Liver (tissue), 9 donors: ENCODE measurements around the gene NTM. TPM values are rescaled to one million over a fixed set of nuclear protein-coding genes. Genes with fewer than 3 reads are reported as not detected.

Experiments used
- DNase-seq: peaks from one replicate; pipeline ENCODE4 v3.0.0-alpha.2; 2017; ENCODE audit warnings: low spot score
- H3K27ac ChIP-seq, 2 donors: one replicate each; pipeline ENCODE4 v1.7.0; 2013; ENCODE audit warnings: inconsistent platforms in 2 of 2, low read length in 2 of 2, control low read depth in 1 of 2, low read depth in 1 of 2, mild to moderate bottlenecking in 1 of 2
- H3K27me3 ChIP-seq, 4 donors: one replicate each; pipeline versions ENCODE4 v1.6.1 to v1.7.0; 2013; ENCODE audit warnings: low read length in 3 of 4, inconsistent platforms in 1 of 4, mild to moderate bottlenecking in 1 of 4, moderate library complexity in 1 of 4; ENCODE audit not compliant: control insufficient read depth in 4 of 4, insufficient read depth in 4 of 4
- H3K36me3 ChIP-seq, 4 donors: one replicate each; pipeline versions ENCODE4 v1.6.1 to v1.7.0; 2013; ENCODE audit warnings: low read length in 3 of 4, mild to moderate bottlenecking in 3 of 4, low read depth in 1 of 4, moderate library complexity in 1 of 4; ENCODE audit not compliant: control insufficient read depth in 4 of 4, insufficient read depth in 3 of 4
- H3K4me1 ChIP-seq, 4 donors: one replicate each; pipeline versions ENCODE4 v1.6.1 to v1.7.0; 2013; ENCODE audit warnings: low read length in 3 of 4, mild to moderate bottlenecking in 3 of 4, moderate library complexity in 1 of 4; ENCODE audit not compliant: control insufficient read depth in 4 of 4, insufficient read depth in 4 of 4
- H3K4me3 ChIP-seq, 3 donors: one replicate each; pipeline versions ENCODE4 v1.6.1 to v1.7.0; 2013; ENCODE audit warnings: low read length in 3 of 3, control low read depth in 1 of 3, low read depth in 1 of 3, mild to moderate bottlenecking in 1 of 3
- H3K9ac ChIP-seq, 2 donors: one replicate each; pipeline ENCODE4 v1.7.0; 2013; ENCODE audit warnings: low read length in 2 of 2, mild to moderate bottlenecking in 2 of 2, moderate library complexity in 2 of 2, control low read depth in 1 of 2, low read depth in 1 of 2
- H3K9me3 ChIP-seq, 4 donors: one replicate each; pipeline versions ENCODE4 v1.6.1 to v1.7.0; 2013; ENCODE audit warnings: low read length in 3 of 4; ENCODE audit not compliant: control insufficient read depth in 4 of 4
- EGR1 ChIP-seq, 2 donors: IDR thresholded peaks; 2 replicates each; pipeline ENCODE4 v1.6.1; 2016 to 2018; ENCODE audit warnings: antibody characterized with exemption in 2 of 2, low read depth in 2 of 2
- FOXA1 ChIP-seq: IDR thresholded peaks from 2 replicates; pipeline ENCODE4 v1.6.1; 2016; ENCODE audit warnings: antibody characterized with exemption
- FOXA2 ChIP-seq: IDR thresholded peaks from 2 replicates; pipeline ENCODE4 v1.6.1; 2016; ENCODE audit warnings: antibody characterized with exemption
- GABPA ChIP-seq, 2 donors: IDR thresholded peaks in 1 of 2; conservative IDR thresholded peaks in 1 of 2; 2 replicates each; pipeline ENCODE4 v1.6.1; 2016; ENCODE audit warnings: antibody characterized with exemption in 2 of 2, mild to moderate bottlenecking in 1 of 2, moderate library complexity in 1 of 2
- HNF4A ChIP-seq, 2 donors: conservative IDR thresholded peaks; 2 replicates each; pipeline ENCODE4 v1.6.1; 2016; ENCODE audit warnings: antibody characterized with exemption in 2 of 2, mild to moderate bottlenecking in 2 of 2
- HNF4G ChIP-seq: IDR thresholded peaks from 2 replicates; pipeline ENCODE4 v1.6.1; 2016; ENCODE audit warnings: antibody characterized with exemption
- JUND ChIP-seq, 2 donors: IDR thresholded peaks; 2 replicates each; pipeline ENCODE4 v1.6.1; 2016; ENCODE audit warnings: antibody characterized with exemption in 2 of 2
- NR2F2 ChIP-seq: IDR thresholded peaks from 2 replicates; pipeline ENCODE4 v1.6.1; 2016; ENCODE audit warnings: antibody characterized with exemption
- RAD21 ChIP-seq, 2 donors: IDR thresholded peaks; 2 replicates each; pipeline ENCODE4 v1.6.1; 2016; ENCODE audit warnings: antibody characterized with exemption in 2 of 2, mild to moderate bottlenecking in 2 of 2
- RXRA ChIP-seq, 2 donors: IDR thresholded peaks; 2 replicates each; pipeline ENCODE4 v1.6.1; 2017 to 2018; ENCODE audit warnings: antibody characterized with exemption in 2 of 2, mild to moderate bottlenecking in 1 of 2
- SP1 ChIP-seq: IDR thresholded peaks from 2 replicates; pipeline ENCODE4 v1.6.1; 2018; ENCODE audit warnings: antibody characterized with exemption, mild to moderate bottlenecking
- TAF1 ChIP-seq: conservative IDR thresholded peaks from 2 replicates; pipeline ENCODE4 v1.6.1; 2016; ENCODE audit warnings: antibody characterized with exemption, mild to moderate bottlenecking
- YY1 ChIP-seq: IDR thresholded peaks from 2 replicates; pipeline ENCODE4 v1.6.1; 2016; ENCODE audit warnings: antibody characterized with exemption, mild to moderate bottlenecking
- WGBS: extraction: QIAGEN DNeasy Blood & Tissue Kit; methylation state at CpG from one replicate; pipeline ENCODE4 v1.1.7; 2013; 5-methylcytosine and 5-hydroxymethylcytosine counted together
- polyA plus RNA-seq, 2 donors: library from polyadenylated mRNA; stranded (reverse) in 1 of 2; unstranded in 1 of 2; fragments of 200-250 nt in 1 of 2; fragments of >200 nt in 1 of 2; fragmentation: Nextera tagmentation in 1 of 2; extraction: Ambion mirVana in 1 of 2; gene quantifications; one replicate each; pipeline versions ENCODE4 v1.2.1 to v1.2.3, GENCODE V29; 2013 to 2015
- total RNA-seq, 2 donors: library from RNA; depleted of rRNA; stranded (reverse); fragments of >200 nt; gene quantifications; one replicate each; pipeline ENCODE4 v1.2.3, GENCODE V29; 2014
- TF ChIP-seq, protein P1 (sequence below): IDR thresholded peaks from 2 replicates; pipeline ENCODE4 v1.6.1; 2016; ENCODE audit warnings: antibody characterized with exemption, mild to moderate bottlenecking
- TF ChIP-seq, protein P2 (sequence below): IDR thresholded peaks from 2 replicates; pipeline ENCODE4 v1.6.1; 2016; ENCODE audit warnings: antibody characterized with exemption
- TF ChIP-seq, protein P3 (sequence below): IDR thresholded peaks from 2 replicates; pipeline ENCODE4 v1.6.1; 2016; ENCODE audit warnings: antibody characterized with exemption
- TF ChIP-seq, protein P4 (sequence below): fragments of 150-350 bp; IDR thresholded peaks from 2 replicates; pipeline ENCODE4 v1.5.1; 2017; ENCODE audit warnings: improper control_type of control experiment, low read depth, low read length; ENCODE audit not compliant: missing input control
- TF ChIP-seq, protein P5 (sequence below): IDR thresholded peaks from 2 replicates; pipeline ENCODE4 v1.6.1; 2016; ENCODE audit warnings: antibody characterized with exemption
- donor health status: healthy.
- donor health status: healthy.
- donor health status: healthy.
- donor health status: healthy.
- donor health status: healthy.

Gene NTM
- total and polyA plus RNA-seq, 4 donors: 0.08 to 1.1 (median 0.08) TPM; not detected in 1

DNA sequence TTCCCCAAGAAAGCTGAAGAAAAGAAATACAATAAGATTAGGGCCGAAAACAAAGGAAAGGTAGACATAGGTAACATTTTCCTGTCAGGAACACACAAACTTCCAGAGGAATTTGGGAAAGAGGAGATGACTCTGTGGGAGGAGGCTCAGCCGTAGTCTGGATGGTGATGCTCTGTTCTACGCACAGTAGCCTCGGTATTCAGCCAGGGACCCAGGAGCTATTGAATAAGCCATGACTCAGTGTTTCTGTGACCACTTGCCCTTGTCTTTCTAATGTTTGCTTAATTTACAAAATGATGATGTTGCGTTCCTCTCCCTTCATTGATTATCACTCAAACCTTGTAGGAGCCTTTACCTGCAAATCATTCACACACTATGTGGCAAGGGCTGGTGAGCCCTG lies 745.0 kb downstream of the NTM start:
- DNase-seq: no peak
- no peak for TF ChIP-seq FOXA1
- TF ChIP-seq, protein P1, sequence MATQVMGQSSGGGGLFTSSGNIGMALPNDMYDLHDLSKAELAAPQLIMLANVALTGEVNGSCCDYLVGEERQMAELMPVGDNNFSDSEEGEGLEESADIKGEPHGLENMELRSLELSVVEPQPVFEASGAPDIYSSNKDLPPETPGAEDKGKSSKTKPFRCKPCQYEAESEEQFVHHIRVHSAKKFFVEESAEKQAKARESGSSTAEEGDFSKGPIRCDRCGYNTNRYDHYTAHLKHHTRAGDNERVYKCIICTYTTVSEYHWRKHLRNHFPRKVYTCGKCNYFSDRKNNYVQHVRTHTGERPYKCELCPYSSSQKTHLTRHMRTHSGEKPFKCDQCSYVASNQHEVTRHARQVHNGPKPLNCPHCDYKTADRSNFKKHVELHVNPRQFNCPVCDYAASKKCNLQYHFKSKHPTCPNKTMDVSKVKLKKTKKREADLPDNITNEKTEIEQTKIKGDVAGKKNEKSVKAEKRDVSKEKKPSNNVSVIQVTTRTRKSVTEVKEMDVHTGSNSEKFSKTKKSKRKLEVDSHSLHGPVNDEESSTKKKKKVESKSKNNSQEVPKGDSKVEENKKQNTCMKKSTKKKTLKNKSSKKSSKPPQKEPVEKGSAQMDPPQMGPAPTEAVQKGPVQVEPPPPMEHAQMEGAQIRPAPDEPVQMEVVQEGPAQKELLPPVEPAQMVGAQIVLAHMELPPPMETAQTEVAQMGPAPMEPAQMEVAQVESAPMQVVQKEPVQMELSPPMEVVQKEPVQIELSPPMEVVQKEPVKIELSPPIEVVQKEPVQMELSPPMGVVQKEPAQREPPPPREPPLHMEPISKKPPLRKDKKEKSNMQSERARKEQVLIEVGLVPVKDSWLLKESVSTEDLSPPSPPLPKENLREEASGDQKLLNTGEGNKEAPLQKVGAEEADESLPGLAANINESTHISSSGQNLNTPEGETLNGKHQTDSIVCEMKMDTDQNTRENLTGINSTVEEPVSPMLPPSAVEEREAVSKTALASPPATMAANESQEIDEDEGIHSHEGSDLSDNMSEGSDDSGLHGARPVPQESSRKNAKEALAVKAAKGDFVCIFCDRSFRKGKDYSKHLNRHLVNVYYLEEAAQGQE: no peak
- TF ChIP-seq GABPA (IDR thresholded peaks at IDR 0.05 in 1 of 2, conservative IDR thresholded peaks at IDR 0.05 in 1 of 2): no peak
- no peak for TF ChIP-seq HNF4A (conservative IDR thresholded peaks at IDR 0.05)
- TF ChIP-seq RXRA (IDR thresholded peaks at IDR 0.05): no peak
- TF ChIP-seq JUND (IDR thresholded peaks at IDR 0.05): no peak
- TF ChIP-seq, protein P2, sequence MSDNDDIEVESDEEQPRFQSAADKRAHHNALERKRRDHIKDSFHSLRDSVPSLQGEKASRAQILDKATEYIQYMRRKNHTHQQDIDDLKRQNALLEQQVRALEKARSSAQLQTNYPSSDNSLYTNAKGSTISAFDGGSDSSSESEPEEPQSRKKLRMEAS: no peak
- TF ChIP-seq TAF1: no peak
- TF ChIP-seq YY1: no peak
- Histone ChIP-seq H3K4me1 (no peaks in the 10 kb centered on the region), H3K9me3 (no peaks in the 10 kb centered on the region), H3K27ac (no peak overlapping the region), H3K9ac (no peak overlapping the region), H3K27me3 (peaks cover 0 to 6% (median under 1%) of the 10 kb centered on the region in 4 donors), H3K4me3 (no peak overlapping the region), H3K36me3 (no peaks in the 10 kb centered on the region)
- WGBS: 82% methylated on average over 5 of the region's 5 CpGs

DNA sequence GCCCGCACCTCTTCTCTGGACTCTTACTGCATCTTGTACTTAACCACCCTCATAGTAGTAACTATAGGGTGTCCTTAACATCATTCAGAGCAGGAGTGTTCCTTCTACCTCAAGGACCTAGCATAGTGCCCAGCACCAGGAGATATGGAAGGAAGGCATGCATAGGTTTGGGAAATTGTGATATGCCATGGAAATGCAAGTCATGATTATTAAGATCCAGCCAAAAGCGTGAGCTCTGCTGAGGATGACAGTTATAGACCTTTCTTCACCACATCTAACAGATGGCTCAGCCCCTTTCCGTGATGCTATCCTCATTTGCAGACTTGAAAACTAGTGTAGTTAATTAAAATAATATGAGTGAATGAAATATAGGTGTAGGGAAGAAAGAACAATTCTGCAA lies 746.1 kb downstream of the NTM start:
- DNase-seq: no peak
- H3K9me3 ChIP-seq: no peaks in the 10 kb centered on the region
- H3K27me3 ChIP-seq: peaks cover 0 to 6% (median under 1%) of the 10 kb centered on the region in 4 donors
- H3K27ac ChIP-seq: no peak overlapping the region
- no peak overlapping the region for H3K4me3 ChIP-seq
- no peak overlapping the region for H3K9ac ChIP-seq
- 83% methylated on average over 3 of the region's 3 CpGs for WGBS
- TF ChIP-seq, protein P2: no peak
- TF ChIP-seq, protein P3, sequence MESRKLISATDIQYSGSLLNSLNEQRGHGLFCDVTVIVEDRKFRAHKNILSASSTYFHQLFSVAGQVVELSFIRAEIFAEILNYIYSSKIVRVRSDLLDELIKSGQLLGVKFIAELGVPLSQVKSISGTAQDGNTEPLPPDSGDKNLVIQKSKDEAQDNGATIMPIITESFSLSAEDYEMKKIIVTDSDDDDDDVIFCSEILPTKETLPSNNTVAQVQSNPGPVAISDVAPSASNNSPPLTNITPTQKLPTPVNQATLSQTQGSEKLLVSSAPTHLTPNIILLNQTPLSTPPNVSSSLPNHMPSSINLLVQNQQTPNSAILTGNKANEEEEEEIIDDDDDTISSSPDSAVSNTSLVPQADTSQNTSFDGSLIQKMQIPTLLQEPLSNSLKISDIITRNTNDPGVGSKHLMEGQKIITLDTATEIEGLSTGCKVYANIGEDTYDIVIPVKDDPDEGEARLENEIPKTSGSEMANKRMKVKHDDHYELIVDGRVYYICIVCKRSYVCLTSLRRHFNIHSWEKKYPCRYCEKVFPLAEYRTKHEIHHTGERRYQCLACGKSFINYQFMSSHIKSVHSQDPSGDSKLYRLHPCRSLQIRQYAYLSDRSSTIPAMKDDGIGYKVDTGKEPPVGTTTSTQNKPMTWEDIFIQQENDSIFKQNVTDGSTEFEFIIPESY: no peak
- TF ChIP-seq SP1 (no peak), EGR1 (IDR thresholded peaks at IDR 0.05; ENCODE audit: low read depth in 2 of 2) (no peak), TAF1 (no peak), HNF4G (no peak), YY1 (no peak), FOXA2 (no peak), RXRA (IDR thresholded peaks at IDR 0.05) (no peak), FOXA1 (no peak), NR2F2 (no peak), HNF4A (conservative IDR thresholded peaks at IDR 0.05) (no peak), RAD21 (IDR thresholded peaks at IDR 0.05) (no peak)
- TF ChIP-seq, protein P4, sequence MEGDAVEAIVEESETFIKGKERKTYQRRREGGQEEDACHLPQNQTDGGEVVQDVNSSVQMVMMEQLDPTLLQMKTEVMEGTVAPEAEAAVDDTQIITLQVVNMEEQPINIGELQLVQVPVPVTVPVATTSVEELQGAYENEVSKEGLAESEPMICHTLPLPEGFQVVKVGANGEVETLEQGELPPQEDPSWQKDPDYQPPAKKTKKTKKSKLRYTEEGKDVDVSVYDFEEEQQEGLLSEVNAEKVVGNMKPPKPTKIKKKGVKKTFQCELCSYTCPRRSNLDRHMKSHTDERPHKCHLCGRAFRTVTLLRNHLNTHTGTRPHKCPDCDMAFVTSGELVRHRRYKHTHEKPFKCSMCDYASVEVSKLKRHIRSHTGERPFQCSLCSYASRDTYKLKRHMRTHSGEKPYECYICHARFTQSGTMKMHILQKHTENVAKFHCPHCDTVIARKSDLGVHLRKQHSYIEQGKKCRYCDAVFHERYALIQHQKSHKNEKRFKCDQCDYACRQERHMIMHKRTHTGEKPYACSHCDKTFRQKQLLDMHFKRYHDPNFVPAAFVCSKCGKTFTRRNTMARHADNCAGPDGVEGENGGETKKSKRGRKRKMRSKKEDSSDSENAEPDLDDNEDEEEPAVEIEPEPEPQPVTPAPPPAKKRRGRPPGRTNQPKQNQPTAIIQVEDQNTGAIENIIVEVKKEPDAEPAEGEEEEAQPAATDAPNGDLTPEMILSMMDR: no peak
- TF ChIP-seq, protein P5, sequence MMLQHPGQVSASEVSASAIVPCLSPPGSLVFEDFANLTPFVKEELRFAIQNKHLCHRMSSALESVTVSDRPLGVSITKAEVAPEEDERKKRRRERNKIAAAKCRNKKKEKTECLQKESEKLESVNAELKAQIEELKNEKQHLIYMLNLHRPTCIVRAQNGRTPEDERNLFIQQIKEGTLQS: no peak
- TF ChIP-seq, protein P1: no peak
- H3K36me3 ChIP-seq: no peaks in the 10 kb centered on the region
- H3K4me1 ChIP-seq: no peaks in the 10 kb centered on the region
